GM18517 (cell line): ENCODE measurements around the gene CCR5.
"Not testable (repeated sequence)": the region's sequence is repeated elsewhere in the genome, so short reads cannot be mapped to it uniquely, and the experiment has no call there.

Experiments used
- ATAC-seq: cut with Tn5 transposase; IDR thresholded peaks from one replicate; pipeline ENCODE4 v1.9.1; 2021; ENCODE audit warnings: mild to moderate bottlenecking, moderate library complexity; ENCODE audit not compliant: unreplicated experiment

CCR5 gene

GRCh38 chr3:46383211-46383950 is 12.6 kb downstream of the CCR5 start:
- no peak for ATAC-seq

- ATAC-seq = no peak
Observed at GRCh38 chr3:46383951-46384330, 13.2 kb downstream of the CCR5 start.

- ATAC-seq = no peak
Observed at GRCh38 chr3:46386205-46386604, 15.5 kb downstream of the CCR5 start.

GRCh38 chr3:46388847-46389246 is 18.1 kb downstream of the CCR5 start:
- ATAC-seq = not testable (repeated sequence)

GRCh38 chr3:46389306-46389705 is 18.6 kb downstream of the CCR5 start:
- ATAC-seq = no peak

- not testable (repeated sequence) for ATAC-seq
Observed at GRCh38 chr3:46391526-46391925, 20.8 kb downstream of the CCR5 start.

GRCh38 chr3:46393011-46393410 is 22.3 kb downstream of the CCR5 start:
- no peak for ATAC-seq

GRCh38 chr3:46393554-46394434 is 23.0 kb downstream of the CCR5 start:
- ATAC-seq = no peak

GRCh38 chr3:46395210-46395661 is 24.5 kb downstream of the CCR5 start:
- ATAC-seq = no peak

GRCh38 chr3:46395766-46396530 is 25.2 kb downstream of the CCR5 start:
- ATAC-seq = no peak

- ATAC-seq = no peak
Observed at GRCh38 chr3:46397111-46397510, 26.4 kb downstream of the CCR5 start.

GRCh38 chr3:46398186-46398955 is 27.6 kb downstream of the CCR5 start:
- ATAC-seq = no peak

- no peak for ATAC-seq
Observed at GRCh38 chr3:46399098-46399497, 28.4 kb downstream of the CCR5 start.

GRCh38 chr3:46399557-46399956 is 28.8 kb downstream of the CCR5 start:
- ATAC-seq = no peak

- ATAC-seq = no peak
Observed at GRCh38 chr3:46400000-46400734, 29.4 kb downstream of the CCR5 start.

- no peak for ATAC-seq
Observed at GRCh38 chr3:46400846-46401245, 30.1 kb downstream of the CCR5 start.

GRCh38 chr3:46401579-46401978 is 30.8 kb downstream of the CCR5 start:
- ATAC-seq = no peak

- not testable (repeated sequence) for ATAC-seq
Observed at GRCh38 chr3:46402902-46403301, 32.2 kb downstream of the CCR5 start.

- ATAC-seq = no peak
Observed at GRCh38 chr3:46405301-46406019, 34.7 kb downstream of the CCR5 start.
